HG03135 (cell line): Measurements from ENCODE around the gene SCN3A.

Source experiments
- ATAC-seq: cut with Tn5 transposase; IDR thresholded peaks from one replicate; pipeline ENCODE4 v1.9.1; 2021; ENCODE audit warnings: mild to moderate bottlenecking, moderate library complexity; ENCODE audit not compliant: unreplicated experiment

The SCN3A gene

GRCh38 chr2:165058476-165059265 lies 145.2 kb downstream of the SCN3A start:
- no peak for ATAC-seq

GRCh38 chr2:165057931-165058330 lies 145.9 kb downstream of the SCN3A start:
- no peak for ATAC-seq

GRCh38 chr2:165057308-165057707 lies 146.5 kb downstream of the SCN3A start:
- no peak for ATAC-seq

- no peak for ATAC-seq
Measured at GRCh38 chr2:165056564-165056963, 147.3 kb downstream of the SCN3A start.

- ATAC-seq: no peak
Measured at GRCh38 chr2:165055082-165055851, 148.6 kb downstream of the SCN3A start.

- no peak for ATAC-seq
Measured at GRCh38 chr2:165054652-165055051, 149.2 kb downstream of the SCN3A start.

GRCh38 chr2:165044505-165045303 lies 159.1 kb downstream of the SCN3A start:
- no peak for ATAC-seq
